GM06990 (cell line): Measurements from ENCODE around the gene CELF1.
"Not testable (repeated sequence)": the region's sequence is repeated elsewhere in the genome, so short reads cannot be mapped to it uniquely, and the experiment has no call there.

Experiments
- DNase-seq: peaks from one replicate; pipeline ENCODE4 v3.0.0-alpha.2; 2011; ENCODE audit not compliant: insufficient read length; ENCODE audit errors: extremely low read depth
- H3K27me3 ChIP-seq: replicated peaks from 2 replicates; pipeline ENCODE4 v1.6.0; 2011; ENCODE audit warnings: low read length; ENCODE audit not compliant: control insufficient read depth, insufficient read depth
- H3K36me3 ChIP-seq: 2 replicates; pipeline ENCODE4 v1.5.1; 2011; ENCODE audit warnings: low read length; ENCODE audit not compliant: control insufficient read depth, insufficient read depth
- H3K4me3 ChIP-seq: replicated peaks from 2 replicates; pipeline ENCODE4 v1.5.1; 2011; ENCODE audit warnings: low read depth, mild to moderate bottlenecking, control low read depth, low read length
- TF ChIP-seq, protein P1 (sequence below): IDR thresholded peaks from 2 replicates; pipeline ENCODE4 v1.5.1; 2011; ENCODE audit warnings: low read length, control low read depth, mild to moderate bottlenecking, inconsistent platforms; ENCODE audit not compliant: insufficient read depth, poor library complexity, severe bottlenecking

CELF1 gene

DNA sequence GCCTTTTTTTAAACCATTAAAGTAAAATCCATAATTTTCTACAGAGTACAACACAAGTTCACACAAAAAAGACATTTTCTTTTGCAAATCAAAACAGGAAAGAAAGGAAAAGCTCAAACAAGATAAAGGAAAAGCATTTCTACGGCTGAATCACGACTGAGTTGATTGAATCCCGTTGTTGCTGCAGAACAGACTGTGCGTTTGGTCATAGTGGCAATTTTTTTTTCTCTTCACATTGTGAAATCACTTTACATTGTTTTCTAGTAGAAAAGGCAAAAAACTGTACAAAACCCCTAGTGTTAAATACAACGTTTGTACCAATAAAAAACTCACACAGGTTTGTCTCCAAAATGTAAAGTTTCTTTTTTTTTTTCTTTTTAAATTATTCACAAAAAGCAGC is 86.7 kb downstream of the CELF1 start:
- H3K36me3 ChIP-seq = peaks cover 15% of the 10 kb centered on the region
- DNase-seq = no peak
- no peaks in the 10 kb centered on the region for H3K27me3 ChIP-seq
- no peak overlapping the region for H3K4me3 ChIP-seq
- TF ChIP-seq, protein P1, sequence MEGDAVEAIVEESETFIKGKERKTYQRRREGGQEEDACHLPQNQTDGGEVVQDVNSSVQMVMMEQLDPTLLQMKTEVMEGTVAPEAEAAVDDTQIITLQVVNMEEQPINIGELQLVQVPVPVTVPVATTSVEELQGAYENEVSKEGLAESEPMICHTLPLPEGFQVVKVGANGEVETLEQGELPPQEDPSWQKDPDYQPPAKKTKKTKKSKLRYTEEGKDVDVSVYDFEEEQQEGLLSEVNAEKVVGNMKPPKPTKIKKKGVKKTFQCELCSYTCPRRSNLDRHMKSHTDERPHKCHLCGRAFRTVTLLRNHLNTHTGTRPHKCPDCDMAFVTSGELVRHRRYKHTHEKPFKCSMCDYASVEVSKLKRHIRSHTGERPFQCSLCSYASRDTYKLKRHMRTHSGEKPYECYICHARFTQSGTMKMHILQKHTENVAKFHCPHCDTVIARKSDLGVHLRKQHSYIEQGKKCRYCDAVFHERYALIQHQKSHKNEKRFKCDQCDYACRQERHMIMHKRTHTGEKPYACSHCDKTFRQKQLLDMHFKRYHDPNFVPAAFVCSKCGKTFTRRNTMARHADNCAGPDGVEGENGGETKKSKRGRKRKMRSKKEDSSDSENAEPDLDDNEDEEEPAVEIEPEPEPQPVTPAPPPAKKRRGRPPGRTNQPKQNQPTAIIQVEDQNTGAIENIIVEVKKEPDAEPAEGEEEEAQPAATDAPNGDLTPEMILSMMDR = no peak

DNA sequence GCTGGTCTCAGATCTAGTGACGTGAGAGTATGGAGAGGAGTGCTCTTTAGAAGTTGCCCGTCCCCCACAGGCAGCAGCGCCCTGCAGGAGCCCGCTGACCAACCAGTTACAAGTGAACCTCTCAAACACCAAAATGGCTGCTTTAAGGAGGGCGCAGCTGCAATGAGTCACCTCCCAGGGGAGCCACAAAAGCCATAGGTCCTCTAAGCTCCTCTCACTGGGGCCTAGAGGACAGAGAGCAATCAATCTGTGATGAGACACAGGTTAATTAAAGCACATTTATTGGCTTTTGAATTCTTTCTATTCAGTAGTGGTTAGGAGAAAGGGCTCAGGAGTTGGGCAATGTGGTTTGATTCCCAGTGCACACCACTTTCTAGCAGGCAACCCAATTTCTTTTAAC is 88.4 kb downstream of the CELF1 start:
- Histone ChIP-seq H3K27me3 (no peaks in the 10 kb centered on the region), H3K36me3 (peaks cover 4% of the 10 kb centered on the region), H3K4me3 (no peak overlapping the region)
- TF ChIP-seq, protein P1 = no peak
- no peak for DNase-seq

DNA sequence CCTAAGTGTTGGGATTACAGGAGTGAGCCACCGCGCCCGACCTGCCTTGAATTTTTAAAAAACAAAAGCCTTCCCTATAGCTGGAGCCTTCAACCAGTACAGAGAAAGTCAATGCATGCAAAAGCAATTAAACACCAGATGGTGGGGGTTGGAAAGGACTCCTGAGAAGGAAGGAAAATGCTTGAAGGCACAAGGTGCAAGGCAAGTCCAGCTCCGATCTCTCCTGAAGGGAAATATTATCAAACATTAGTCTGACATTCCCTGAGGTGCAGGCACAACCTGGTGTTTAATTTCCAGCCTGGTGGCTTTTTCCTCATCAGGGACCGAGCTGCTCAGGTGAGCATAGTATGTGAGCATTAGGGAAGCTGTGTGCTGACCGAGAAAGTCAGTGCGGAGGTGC is 91.1 kb downstream of the CELF1 start:
- peaks cover 3% of the 10 kb centered on the region for H3K36me3 ChIP-seq
- DNase-seq = no peak
- H3K27me3 ChIP-seq = no peaks in the 10 kb centered on the region
- TF ChIP-seq, protein P1 = no peak
- no peak overlapping the region for H3K4me3 ChIP-seq

DNA sequence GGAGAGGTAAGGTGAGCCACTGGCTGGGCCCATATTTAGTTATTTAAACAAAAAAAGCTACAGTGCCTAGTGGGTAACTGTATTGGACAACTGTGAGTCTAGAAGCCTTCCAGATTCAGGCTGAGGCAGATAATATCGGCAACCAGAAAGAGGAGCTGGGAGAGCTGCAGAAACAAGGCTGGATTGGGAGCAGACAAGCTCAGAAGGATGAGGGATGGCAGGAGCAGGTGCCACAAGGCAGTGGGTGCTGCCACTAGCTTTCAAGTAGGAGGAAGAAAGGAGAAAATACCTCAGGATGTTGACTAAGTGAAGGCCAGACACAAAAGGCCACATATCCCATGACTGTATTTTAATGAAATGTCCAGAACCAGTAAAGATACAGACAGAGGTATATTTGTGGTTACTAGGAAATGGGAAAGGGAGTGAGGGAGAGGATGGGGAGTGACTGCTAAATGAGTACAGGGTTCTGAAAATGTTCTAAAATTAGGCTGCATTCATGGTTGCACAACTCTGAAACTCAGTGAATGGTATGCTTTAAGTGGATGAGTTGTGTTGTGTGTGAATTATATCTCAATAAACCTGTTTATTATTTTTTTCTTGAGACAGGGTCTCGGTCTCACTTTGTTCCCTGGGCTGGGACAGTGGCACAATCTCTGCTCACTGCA is 92.2 kb downstream of the CELF1 start:
- no peaks in the 10 kb centered on the region for H3K27me3 ChIP-seq
- DNase-seq = no peak
- TF ChIP-seq, protein P1 = no peak
- peaks cover 3% of the 10 kb centered on the region for H3K36me3 ChIP-seq
- no peak overlapping the region for H3K4me3 ChIP-seq

DNA sequence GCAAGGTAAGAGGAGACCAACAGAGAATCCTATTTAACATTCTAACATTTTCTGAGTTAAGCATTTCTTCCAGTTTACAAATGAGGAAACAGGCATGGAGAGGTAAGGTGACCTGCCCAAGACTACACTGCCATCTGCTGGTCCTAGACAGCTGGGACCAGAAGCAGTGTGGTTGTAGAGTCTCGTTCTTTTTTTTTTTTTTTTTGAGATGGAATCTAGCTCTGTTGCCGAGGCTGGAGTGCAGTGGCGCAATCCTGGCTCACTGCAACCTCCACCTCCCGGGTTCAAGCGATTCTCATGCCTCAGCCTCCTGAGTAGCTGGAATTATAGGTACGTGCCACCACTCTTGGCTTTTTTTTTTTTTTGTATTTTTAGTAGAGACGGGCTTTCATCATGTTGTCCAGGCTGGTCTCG is 98.7 kb downstream of the CELF1 start:
- not testable (repeated sequence) for H3K36me3 ChIP-seq, H3K4me3 ChIP-seq, DNase-seq, H3K27me3 ChIP-seq
- TF ChIP-seq, protein P1 = peak; percentile 80

DNA sequence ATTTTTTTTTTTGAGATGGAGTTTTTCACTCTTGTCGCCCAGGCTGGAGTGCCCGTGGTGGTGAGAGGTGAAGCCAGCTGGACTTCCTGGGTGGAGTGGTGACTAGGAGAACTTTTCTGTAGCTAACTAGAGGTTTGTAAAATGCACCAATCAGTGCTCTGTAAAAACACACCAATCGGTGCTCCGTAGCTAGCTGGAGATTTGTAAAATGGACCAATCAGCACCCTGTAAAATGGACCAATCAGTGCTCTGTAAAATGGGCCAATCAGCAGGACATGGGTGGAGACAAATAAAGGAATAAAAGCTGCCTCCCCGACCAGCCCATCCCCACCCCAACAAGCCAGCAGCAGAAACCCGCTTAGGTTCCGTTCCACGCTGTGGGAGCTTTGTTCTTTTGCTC is 99.6 kb downstream of the CELF1 start:
- H3K27me3 ChIP-seq = no peaks in the 10 kb centered on the region
- no peak for DNase-seq
- no peaks in the 10 kb centered on the region for H3K36me3 ChIP-seq
- H3K4me3 ChIP-seq = no peak overlapping the region
- TF ChIP-seq, protein P1 = no peak
